ENCODE measurements around the gene OS9.

Gene OS9

DNA sequence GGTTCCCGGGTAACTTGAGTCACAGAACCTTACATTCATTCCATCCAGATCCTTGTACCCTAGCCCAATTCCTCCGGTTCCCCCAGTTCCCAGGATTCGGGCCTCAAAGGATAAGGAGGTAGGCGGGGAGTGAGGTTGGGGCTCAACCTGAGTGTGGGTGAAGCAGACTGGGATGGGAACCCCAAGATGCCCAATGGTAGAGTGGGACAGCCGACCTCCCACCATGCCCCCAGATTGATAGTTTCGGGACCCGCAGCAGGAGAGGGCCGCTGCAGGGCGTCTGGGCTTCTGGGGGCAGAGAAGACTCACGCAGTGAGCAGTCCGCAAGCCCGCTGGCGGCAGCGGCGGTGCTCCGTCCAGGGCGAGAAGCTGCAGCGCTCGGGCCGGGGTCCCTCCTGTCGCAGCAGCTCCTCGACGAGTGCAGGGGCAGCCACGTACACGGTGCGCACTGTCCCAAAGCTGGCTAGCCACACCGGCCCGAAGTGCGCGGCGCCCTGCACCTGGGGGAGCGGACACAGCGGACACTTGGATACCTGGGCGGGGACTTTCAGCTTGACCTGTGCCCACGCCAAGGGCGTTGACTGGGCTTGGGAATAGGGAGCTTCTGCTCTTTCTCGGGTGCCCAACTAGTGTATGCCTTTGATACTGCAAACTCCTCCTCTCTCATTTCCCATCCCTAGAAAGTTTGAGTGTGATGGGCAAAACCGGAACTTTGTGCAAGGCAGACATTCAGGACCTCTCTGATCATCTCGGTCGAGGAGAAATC is 71.9 kb downstream of the OS9 start:
- DNase-seq (ENCODE audit: low read depth in 2 of 2, low spot score in 1 of 2), result no peak

DNA sequence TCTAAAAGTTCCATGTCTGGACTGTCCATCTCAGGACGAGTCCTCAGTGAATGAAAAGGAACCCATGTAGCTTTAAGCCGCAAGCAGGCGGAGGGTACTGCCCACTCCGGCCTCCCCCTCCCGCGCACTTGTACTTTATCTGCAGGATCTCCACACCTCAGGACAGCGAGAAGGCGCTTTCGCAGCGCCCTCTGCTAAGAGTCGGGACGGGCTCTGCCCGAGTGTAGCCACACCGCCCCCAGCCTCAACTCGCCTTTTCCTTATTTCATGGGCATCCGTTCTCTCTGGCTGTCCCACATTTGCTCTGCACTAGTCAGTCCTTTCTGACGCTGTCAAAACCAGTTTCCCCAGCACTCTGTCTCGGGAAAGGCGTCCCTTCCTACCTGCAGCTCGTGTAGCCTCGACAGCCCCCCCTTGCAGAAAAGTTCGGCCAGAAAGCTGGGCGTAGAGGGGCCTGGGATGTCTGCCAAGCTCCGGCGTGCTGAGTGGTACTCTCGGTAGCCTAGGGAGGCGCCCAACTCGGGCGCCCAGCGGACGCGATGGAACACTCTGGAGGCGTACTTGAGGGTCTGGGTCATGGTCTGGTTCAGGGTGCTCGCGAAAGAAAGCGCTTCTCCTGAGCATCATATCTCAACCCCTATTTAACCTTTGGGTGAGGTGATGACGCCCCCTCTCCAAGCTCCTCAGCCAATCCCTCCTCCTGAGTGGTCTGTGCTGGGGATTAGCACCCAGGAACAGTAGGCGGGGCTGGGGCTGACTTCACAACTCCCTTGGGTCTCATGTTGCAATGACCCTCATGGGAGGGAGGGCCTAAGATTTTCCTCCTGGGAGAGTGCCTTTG is 72.8 kb downstream of the OS9 start, which contains the start of gene CYP27B1:
Gene CYP27B1 (minus strand): TSS at position 615 of the 841 bp plus-strand sequence. CDS start 37 bp downstream, at position 578.
- no peak for DNase-seq (ENCODE audit: low read depth in 2 of 2, low spot score in 1 of 2)

DNA sequence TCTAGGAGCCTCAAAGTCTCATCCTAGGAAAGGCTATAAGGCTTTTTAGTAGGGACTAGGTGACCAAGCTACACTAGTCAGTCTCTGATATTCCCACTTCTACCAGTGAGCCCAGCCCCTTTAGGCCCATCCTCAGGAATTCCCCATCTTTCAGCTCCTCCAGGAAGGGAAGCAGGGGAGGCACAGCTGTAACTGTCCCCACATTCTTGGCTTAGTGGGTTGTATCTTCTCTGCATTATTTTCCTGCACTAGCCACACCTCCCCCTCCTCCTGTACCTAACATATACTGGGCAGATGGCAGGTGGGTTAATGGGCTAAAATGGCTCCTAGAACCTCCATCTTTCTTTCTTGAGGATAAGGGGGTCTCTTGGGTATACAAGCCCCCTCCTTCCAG is 73.4 kb downstream of the OS9 start:
- no peak for DNase-seq (ENCODE audit: low read depth in 2 of 2, low spot score in 1 of 2)

DNA sequence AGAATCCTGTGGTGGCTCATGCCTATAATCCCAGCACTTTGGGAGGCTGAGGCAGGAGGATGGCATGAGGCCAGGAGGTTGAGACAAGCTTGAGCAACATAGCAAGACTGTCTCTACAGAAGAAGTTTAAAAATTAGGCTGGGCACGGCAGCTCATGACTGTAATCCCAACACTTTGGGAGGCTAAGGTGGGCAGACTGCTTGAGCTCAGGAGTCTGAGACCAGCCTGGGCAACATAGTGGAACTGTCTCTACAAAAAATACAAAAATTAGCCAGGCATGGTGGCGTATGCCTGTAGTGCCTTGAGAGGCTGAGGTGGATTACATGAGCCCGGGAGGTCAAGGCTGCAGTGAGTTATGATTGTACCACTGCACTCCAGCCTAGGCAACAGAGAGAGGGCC is 73.9 kb downstream of the OS9 start:
- no peak for DNase-seq (ENCODE audit: low read depth in 2 of 2, low spot score in 1 of 2)

DNA sequence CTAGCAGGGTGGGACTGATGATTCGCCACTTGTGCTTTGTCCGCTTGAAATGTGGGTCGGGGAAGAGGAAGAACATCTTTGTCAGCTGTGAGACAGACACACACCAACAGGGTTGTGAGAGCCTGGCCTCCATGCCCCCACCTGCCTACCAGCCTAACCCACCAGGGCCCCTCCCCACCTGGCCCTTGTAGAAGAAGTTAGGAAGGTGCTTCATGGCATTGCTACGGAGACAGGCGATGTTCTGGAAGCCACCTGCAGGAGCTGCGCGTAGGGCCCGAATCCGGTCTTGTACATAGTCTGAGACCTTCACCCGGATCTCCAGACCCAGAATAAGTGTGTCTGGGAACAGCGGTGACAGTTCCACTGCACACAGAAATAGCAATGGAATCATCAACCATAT is 75.7 kb downstream of the OS9 start:
- no peak for DNase-seq (ENCODE audit: low read depth in 2 of 2, low spot score in 1 of 2)

DNA sequence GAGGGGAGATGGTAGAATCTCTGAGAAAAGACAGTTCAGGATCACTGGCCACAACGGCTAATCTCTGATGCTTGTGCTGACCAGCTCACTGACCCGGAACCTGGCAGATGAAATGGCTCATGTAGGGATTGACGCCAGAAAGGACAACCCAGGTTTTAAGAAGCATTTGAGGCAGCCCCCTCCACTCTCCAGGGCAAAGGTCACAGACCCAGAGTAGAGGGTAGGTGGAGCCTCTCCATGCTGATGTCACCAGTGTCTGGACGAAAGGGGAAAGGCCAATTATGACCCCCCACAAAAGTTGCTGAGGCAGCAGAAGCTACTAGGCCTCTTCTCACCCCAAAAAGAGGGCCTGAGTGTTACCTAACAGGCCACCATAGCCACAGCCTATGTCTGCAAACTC is 76.8 kb downstream of the OS9 start:
- DNase-seq (ENCODE audit: low read depth in 2 of 2, low spot score in 1 of 2), result no peak
